HCEC 1CT (cell line): ENCODE results near the gene PTN.
"Not testable (repeated sequence)": the region's sequence is repeated elsewhere in the genome, so short reads cannot be mapped to it uniquely, and the experiment has no call there.

Source experiments
- DNase-seq: peaks from one replicate; pipeline ENCODE4 v3.0.0-alpha.2; 2017

PTN gene

DNA sequence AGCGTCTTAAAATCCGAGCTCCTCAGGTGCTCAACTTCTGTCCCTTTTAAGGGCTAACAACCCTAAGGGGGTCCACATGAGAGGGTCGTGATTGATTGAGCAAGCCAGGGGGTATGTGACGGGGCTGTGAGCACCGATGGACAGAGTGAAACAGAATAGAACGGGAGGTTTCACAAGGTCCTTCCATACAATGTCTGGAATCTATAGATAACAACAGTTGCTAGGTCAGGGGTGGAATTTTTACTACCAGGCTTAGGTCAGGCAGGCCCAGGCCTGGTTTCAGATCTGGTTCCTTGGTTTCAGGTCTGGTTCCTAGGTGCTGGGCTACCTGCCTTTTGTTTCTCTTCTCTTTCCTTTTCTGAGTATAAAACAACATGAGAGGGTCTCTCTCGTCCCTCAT is 80.9 kb downstream of the PTN start:
- no peak for DNase-seq

DNA sequence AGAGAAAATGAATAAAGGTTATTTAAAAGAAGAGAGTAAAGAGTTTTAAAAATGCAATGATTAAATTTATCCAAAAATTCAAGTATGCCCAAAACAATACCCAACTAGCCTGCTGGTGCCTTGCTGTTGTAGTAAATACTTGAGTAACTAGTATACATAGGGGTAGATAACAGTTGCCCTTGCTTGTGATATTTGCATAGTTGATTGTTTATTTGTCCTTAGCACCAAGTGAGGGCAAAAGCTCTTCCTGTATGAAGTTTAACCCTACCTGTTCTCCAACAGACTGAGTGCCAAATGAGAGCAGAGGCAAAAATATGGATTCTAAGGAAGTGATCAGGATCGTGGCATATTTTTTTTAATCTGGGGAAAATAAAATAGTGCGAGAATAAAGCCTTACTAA is 85.0 kb downstream of the PTN start:
- no peak for DNase-seq

DNA sequence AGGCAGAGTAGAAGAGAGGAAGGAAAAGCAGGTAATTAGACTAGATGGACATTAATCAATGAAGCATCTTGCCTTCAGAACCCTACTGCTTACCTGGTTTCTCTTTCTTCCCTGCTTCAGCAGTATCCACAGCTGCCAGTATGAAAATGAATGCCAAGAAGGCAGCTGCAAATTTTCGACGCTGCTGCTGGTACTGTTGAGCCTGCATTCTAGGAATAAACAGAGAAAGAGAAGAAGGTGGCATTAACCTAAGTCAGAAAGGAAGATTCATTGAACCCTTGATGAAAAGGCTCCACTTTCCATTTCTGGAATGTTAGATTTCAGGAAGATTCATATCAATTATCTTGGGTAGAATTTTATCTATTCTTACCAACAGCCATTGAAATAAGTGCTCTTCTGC is 88.8 kb downstream of the PTN start:
- DNase-seq: no peak

DNA sequence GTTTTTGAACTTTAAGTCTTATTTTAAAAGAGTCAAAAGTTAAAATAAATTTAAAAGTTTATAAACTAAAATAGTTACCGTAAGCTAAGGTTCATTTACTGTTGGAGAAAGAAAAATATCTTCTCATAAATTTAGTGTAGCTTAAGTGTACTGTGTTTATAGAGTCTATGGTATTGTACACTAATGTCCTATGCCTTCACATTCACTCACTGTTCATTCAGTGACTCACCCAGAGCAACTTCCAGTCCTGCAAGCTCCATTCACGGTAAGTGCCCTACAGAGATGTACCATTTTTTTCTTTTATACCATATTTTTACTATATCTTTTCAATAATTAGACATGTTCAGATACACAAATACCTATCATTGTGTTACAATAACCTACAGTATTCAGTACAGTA is 97.6 kb downstream of the PTN start:
- no peak for DNase-seq

DNA sequence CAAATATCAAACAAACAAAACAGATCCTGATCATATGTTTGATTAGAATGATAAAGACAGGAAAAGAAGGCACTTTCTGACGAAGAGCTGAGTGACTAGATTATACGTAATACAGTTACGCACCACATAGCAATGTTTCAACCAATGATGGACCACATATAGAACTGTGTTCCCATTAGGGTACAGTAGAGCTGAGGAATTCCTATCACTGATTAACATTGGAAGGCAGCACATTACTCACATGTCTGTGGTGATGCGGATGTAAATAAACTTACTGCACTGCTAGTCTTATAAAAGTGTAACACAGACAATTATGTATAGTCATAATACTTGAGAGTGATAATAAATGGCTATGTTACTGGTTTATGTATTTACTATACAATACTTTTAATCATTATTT is 98.3 kb downstream of the PTN start:
- no peak for DNase-seq

DNA sequence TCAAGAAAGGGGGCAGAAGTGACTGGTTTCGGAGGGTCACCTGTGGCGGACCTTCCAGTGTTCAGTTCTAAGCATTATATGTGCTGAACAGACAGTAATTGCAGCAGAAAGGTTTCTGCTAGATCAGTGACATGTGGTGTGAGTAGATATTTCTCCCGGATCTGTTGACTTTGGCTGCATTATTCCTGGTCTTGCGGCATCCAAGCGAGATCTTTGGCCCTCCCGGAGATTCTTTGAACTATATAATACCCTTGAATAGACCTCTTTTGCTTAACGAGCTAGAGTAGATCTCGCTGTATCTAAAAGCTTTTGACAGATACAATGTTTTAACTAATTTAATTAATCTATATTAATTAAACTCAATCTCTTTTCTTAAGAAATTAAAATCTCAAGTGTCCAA is 99.8 kb downstream of the PTN start:
- no peak for DNase-seq

DNA sequence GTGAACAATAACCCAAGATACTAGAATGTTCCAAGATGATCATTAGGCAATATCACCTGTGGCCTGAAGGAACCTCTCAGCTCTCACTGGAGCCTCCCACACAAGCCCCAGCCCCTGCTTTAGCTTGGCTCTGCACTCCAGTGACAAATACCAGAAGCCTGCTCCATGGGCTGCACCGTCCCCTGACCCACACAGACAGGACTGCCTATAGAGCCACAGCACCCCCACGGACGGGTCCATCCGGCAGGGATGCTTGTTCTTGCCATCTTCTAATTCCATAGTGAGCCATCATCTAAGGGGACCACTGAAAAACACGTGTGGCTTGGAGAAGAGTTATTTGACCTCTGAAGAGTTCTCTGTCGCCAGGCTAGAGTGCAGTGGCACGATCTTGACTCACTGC is 100.9 kb downstream of the PTN start:
- no peak for DNase-seq

DNA sequence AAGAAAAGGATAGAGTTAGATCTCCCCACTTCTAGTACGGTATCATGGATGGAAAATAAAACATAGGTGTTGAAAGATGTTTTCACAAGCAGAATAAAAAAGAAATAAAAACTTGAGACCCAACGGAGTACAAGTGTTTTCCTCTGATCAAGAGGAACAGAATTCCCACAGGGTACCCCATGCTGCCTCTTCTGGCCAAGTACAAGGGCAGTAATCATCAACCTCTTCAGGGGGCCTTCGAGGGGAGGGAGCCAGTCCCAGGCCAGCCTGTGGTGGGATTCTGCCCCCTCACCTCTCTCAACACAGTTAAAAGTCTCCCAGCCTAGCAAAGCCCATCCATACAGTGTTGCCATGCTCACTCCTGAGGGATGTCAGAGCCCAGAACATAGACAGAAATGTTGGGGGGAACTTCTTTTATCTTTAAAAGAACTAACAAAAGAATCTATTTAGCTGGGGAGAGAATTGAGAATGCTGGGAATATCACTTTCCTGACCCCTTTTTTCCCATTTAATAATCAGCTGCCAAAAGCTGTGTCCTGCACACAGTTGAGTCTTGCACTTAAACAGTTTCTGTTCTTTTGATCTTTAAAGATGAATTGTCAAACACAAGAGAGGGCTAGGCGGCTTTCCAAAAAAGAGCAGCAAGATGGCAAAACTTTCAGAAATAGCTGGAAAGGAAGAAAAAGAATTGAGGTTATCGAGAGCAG is 101.7 kb downstream of the PTN start:
- no peak for DNase-seq

DNA sequence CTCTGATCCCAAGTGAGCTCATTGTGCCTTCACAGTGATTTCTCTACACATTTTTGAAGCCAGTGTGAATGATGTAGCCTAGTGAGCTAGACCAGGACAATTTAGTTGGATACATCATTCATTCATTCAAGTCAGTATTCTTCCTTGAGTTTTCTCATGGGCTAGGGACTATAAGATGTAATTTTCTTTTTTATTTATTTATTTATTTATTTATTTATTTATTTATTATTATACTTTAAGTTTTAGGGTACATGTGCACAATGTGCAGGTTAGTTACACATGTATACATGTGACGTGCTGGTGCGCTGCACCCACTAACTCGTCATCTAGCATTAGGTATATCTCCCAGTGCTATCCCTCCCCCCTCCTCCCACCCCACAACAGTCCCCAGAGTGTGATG is 104.3 kb downstream of the PTN start:
- DNase-seq: not testable (repeated sequence)

DNA sequence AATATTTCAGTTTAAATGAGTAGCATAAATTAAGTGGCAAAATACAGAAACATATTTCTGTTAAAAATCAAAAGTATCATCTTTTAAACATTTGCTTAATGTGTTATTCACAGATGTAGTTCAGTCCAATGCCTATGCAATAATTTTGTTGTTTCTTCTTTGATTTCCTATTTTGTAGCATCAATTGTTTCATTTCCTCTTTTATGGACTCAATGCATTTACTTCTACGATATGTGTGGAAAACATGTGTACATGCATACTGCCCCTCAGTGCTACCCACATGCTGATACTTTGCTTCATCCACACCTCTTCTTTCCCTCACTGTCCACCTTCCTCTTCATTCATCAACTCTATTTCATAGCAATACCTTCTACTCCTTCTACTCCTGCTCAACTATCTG is 108.1 kb downstream of the PTN start:
- DNase-seq: no peak

DNA sequence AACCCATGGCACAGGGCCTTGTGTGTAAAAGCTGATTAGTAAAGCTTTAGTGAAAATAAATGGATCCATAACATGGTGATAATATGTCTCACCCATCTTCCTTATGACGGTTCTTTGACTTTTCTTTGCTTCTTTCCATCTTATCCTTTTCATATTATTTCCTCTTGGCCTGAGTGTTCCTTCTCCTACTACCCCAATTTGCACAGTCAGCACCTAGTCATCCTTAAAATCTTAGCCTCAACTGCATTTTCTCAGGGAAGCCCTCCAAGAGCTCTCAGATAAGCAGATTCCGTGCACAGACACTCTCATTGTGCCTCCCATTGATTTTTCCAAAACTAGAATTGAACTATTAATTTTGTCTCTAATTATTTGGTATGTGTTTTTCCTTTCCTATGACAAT is 112.4 kb downstream of the PTN start:
- no peak for DNase-seq

DNA sequence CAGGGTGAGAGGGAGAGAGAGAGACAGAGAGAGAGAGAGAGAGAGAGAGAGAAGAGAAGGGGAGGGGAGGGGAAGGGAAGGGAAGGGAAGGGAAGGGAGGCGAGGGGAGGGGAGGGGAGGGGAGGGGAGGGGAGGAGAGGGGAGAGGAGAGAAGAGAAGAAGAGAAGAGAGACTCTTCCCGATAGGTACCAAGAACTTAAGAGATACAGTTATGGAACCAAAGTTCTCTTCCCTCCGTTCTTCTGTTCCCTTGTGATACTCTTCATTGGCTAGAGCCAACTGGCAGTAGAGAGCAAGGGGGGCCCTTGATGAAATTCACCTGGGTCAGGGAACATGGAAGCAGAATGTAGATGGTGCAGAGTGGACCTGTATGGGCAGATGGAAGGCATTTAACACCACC is 122.1 kb downstream of the PTN start:
- DNase-seq: no peak

DNA sequence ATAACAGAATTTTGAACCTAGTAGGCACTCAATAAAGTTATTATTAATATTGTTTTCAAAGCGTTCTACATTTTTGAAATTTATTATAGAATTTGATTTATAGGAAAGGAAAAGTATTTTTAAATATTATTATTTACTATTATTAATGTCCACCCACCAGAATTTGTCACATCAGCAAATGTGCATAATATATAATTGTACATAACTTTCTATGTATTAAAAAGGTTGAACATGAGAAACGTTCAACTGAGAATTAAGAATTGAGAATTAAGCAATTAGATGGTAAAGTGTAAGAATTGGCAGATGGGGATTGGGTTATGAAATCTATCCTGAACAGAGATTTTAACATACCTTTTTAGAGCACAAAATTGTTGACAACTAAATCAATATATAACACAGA is 129.8 kb downstream of the PTN start:
- no peak for DNase-seq

DNA sequence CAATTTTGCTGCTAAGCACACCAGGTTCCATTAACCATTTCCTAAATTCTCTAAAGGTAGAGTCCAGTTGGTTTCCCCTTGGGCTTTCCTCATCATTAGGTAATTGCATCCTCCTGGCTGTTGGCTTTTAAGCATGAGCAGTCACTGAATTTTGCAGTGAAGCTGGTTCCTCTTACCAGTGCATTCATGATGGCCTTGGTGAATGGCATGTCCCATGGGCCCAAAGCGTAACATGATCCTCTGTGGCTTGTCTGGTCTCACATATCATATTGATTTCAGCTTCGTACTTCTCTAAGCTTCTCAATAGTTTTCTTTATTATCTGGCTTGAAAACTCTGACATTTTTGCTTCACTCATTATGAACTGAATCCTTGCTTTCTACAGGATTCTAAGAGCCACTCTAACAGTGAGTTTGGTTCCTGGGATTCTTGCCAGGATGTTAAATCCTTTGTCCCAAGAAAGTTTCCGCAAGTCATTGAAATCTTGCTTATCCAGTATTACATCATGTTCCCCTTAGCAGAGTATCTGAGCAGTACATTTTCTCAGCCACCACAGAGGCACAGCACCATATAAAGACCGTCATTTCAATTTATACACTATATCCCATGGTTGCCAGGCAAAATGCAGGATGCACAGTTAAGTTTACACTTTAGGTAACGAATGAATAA is 134.2 kb downstream of the PTN start:
- no peak for DNase-seq

DNA sequence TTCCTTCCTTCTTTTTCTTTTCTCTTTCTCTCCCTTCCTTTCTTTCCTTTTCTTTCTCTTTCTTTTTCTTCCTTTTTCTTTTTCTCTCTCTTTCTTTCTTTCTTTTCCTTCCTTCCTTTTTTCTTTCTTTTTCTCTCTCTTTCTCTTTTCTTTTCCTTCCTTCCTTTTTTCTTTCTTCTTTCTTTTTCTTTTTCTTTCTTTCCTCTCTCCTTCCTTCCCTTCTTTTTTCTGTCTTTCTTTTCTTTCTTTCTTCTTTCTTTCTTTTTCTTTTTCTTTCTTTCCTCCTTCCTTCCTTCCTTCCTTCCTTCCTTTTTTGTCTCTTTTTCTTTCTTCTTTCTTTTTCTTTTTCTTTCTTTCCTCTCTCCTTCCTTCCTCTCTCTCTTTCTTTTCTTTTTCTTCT is 136.8 kb downstream of the PTN start:
- no peak for DNase-seq

DNA sequence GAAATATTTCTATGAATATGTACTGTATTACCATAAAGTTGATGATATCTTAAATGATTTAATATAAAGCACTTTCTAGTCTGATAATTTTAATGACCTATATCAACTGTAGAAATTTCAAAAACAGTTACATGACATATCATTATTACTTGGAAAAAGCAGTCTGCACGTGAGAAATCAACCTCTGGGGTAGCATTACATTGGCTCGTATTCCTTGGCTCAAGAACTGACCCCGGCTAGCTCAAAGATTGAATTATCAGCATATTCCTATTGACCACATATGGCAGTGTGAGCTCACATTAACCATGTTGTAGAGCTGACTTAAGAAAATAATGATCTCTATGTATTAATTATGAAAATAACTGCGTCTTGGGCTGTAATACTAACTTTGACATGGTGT is 139.3 kb downstream of the PTN start:
- no peak for DNase-seq

DNA sequence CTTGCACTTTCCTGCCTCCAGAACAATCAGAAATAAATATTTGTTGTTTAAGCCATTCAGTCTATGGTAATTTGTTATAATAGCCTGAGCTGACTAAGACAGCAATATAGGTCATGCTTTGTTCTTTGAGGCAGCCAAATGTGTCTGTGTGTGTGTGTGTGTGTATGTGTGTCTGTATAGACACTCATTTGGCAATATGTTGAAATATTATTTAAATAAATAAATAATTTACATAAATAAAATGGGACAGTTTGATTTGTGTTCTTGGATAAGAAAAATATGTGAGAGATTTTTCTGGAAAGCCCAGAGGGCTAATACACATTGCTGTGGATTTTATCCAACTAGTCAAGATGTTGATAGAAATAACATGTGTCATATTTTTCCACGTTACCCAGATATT is 140.2 kb downstream of the PTN start:
- DNase-seq: no peak

DNA sequence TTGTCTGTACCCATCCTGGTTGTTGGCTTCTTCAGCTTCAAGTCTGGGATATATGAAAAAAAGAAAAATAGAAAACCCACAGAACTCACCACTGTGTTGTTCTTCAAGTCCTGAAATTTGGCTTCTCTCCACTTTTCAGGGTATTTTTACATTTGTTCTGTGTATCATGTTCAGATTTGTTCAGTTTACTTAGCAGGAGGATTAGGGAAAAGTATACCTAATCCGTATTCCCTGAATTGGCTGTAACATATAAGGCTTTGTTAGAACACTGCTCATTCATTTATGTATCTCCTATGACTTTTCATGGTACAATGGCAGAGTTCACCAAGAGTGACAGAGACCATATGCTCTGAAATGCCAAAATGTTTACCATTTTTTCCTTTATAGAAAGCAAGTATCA is 146.9 kb downstream of the PTN start:
- DNase-seq: no peak

DNA sequence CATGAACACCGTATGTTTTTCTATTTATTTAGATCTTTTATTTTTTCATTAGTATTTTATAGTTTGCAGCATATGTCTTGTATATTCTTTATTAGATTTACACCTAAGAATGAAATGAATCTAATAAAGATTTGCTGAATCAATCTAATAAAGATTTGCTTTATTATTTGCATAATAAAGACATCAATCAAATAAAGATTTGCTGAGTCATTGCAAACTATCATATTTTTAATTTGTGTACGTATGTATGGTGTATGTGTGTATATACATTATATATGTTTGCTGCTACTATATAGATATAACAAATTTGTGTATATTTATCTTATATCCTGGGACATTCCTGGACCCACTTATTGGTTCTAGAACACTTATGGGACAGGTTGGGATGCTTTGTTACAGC is 147.5 kb downstream of the PTN start:
- no peak for DNase-seq

DNA sequence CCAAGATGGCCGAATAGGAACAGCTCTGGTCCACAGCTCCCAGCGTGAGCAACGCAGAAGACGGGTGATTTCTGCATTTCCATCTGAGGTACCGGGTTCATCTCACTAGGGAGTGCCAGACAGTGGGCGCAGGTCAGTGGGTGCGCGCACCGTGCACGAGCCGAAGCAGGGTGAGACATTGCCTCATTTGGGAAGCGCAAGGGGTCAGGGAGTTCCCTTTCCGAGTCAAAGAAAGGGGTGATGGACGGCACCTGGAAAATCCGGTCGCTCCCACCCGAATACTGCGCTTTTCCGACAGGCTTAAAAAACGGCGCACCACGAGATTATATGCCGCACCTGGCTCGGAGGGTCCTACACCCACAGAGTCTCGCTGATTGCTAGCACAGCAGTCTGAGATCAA is 161.9 kb downstream of the PTN start:
- DNase-seq: not testable (repeated sequence)
